ENCODE data around the gene CLMP. TPM values are rescaled to one million over a fixed set of nuclear protein-coding genes. Genes with fewer than 3 reads are reported as not detected.

The CLMP gene
- total and polyA plus RNA-seq, 9 of the 15 experiments (the other 6 are each of a cell fraction or from before 2014, with no cell fraction given) = 0.02 to 0.15 (median 0.03) TPM; not detected in 6

- CTCF ChIA-PET (ENCODE audit: low intra/inter-chr PET ratio) = no interaction called here
- H3K9me3 ChIP-seq (replicated peaks; ENCODE audit: control insufficient read depth, insufficient read depth, low read depth, low read length) = no peaks in the 10 kb centered on the region
- in situ Hi-C loops (cut with MboI) = no loop called here
- no peak overlapping the region for H3K4me2 ChIP-seq (ENCODE audit: insufficient read depth, low read length)
- no peak overlapping the region for H3K27ac ChIP-seq (ENCODE audit: extremely low read depth, low read depth, low read length)
- no peaks in the 10 kb centered on the region for H3K36me3 ChIP-seq (ENCODE audit: control insufficient read depth, insufficient read depth, low read length)
- BruUV-seq (replicated peaks) = no TSS peak
- peak; percentile 74 for FAIRE-seq
- H3K9ac ChIP-seq (ENCODE audit: insufficient read depth in 1 of 2, low read depth in 2 of 2, low read length in 2 of 2) = no peak overlapping the region
- intact Hi-C loops (cut with micrococcal nuclease) = no loop called here
- H3K4me3 ChIP-seq = no peak overlapping the region
- H3K9me1 ChIP-seq (ENCODE audit: control insufficient read depth, insufficient read depth, low read length) = peaks cover 5% of the 10 kb centered on the region
- H4K20me1 ChIP-seq (replicated peaks; ENCODE audit: control insufficient read depth, insufficient read depth, low read length) = no peaks in the 10 kb centered on the region; the same call in 1 of the 2 replicates
- no peak overlapping the region for H2AFZ ChIP-seq (ENCODE audit: low read depth, low read length)
- TF ChIP-seq HMGN3 (IDR thresholded peaks at IDR 0.05; ENCODE audit: borderline replicate concordance, extremely low read depth, insufficient read length, low read depth, low read length) = no peak
- no peak for TF ChIP-seq SETDB1 (IDR thresholded peaks at IDR 0.05; ENCODE audit: low read length)
- no peak for TF ChIP-seq SP2 (IDR thresholded peaks at IDR 0.05; ENCODE audit: extremely low read depth, low read depth, low read length, poor library complexity, severe bottlenecking)
- no peak for TF ChIP-seq THRB (CRISPR knock-in tag; conservative IDR thresholded peaks at IDR 0.05)
- TF ChIP-seq CBX5 (IDR thresholded peaks at IDR 0.05; ENCODE audit: borderline replicate concordance, low read depth) = no peak
- TF ChIP-seq ZC3H4 (CRISPR knock-in tag; IDR thresholded peaks at IDR 0.05; ENCODE audit: borderline replicate concordance) = no peak
- TF ChIP-seq CTCF (IDR thresholded peaks at IDR 0.05 in 2 of 3, conservative IDR thresholded peaks at IDR 0.05 in 1 of 3; ENCODE audit: insufficient read depth in 2 of 3, low read depth in 1 of 3, low read length in 3 of 3) = peak; percentile 22 to 32 (median 32); a peak in 3 of 6 replicates
- no peak for TF ChIP-seq NCOA2 (IDR thresholded peaks at IDR 0.05; ENCODE audit: partially characterized antibody in 2 of 2)
- TF ChIP-seq PHB2 (IDR thresholded peaks at IDR 0.05; ENCODE audit: low read depth) = no peak
- ATAC-seq = peak; percentile 62; the same call in 2 of the 3 replicates
- no peaks in the 10 kb centered on the region for H3K4me1 ChIP-seq (replicated peaks in 1 of 2; ENCODE audit: control insufficient read depth in 2 of 2, insufficient read depth in 2 of 2, low read length in 2 of 2)
- POLR2A ChIA-PET = no interaction called here
- DNase-seq (ENCODE audit: extremely low read depth in 1 of 4, low spot score in 3 of 4) = peak in 1 of 4 experiments; percentile 4
- 0% methylated on average over 4 of the region's 4 CpGs for WGBS (ENCODE audit: insufficient coverage, low coverage, missing lambda C conversion rate)
- H3K79me2 ChIP-seq (ENCODE audit: control insufficient read depth, insufficient read depth, low read length) = no peaks in the 10 kb centered on the region
- H3K27me3 ChIP-seq (ENCODE audit: control insufficient read depth in 2 of 2, insufficient read depth in 2 of 2, low read length in 2 of 2) = peaks cover 7 to 25% of the 10 kb centered on the region in 2 experiments; a peak in 3 of 5 replicates
Measured at GRCh38 chr11:123163621-123164020, 31.4 kb downstream of the CLMP start.

Measured in K562 (cell line).